Right lobe of liver (tissue), 4 donors: ENCODE measurements around the gene MAML2.

ENCODE experiments used
- POLR2A ChIP-seq: fragments of 450-650 bp; IDR thresholded peaks from one replicate; pipeline ENCODE4 v1.6.1; 2017; ENCODE audit warnings: antibody characterized with exemption, mild to moderate bottlenecking
- TF ChIP-seq, protein P1 (sequence below), 4 donors: fragments of 200-600 bp in 3 of 4; fragments of 450-650 bp in 1 of 4; IDR thresholded peaks; one replicate each; pipeline versions ENCODE4 v1.5.1 to v1.8.0; 2016 to 2022; ENCODE audit warnings: antibody characterized with exemption in 4 of 4, mild to moderate bottlenecking in 2 of 4
- donor health status: DM: no; HTN: no; CAD: no.
- donor health status: DM: no; HTN: no; CAD: no.
- donor health status: DM: no; HTN: yes; CAD: no.

DNA sequence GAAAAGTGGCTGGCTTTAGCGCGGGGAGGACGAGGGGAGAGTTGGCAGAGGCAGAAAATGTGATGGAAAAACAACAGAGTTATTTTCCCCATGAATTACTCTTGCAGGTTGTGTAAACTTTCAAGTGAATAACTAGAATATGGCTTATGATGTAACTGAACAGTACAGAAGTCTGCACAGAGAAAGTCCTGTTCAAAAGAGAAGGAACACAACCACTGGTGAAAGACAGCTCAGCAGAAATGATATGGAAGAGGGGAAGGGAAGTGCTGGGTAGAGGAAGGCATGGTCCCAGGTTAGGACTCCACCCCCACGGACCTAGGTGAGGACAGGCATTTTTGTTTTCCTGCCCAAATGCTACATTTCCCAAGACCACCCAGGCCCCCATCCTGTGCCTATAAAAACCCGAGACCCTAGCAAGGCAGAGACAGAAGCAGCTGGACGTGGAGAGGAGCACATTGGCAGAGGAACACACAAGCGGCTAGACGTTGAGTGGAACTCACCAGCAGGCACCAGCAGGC, 77.7 kb downstream of the MAML2 start:
- TF ChIP-seq POLR2A = no peak
- TF ChIP-seq, protein P1, sequence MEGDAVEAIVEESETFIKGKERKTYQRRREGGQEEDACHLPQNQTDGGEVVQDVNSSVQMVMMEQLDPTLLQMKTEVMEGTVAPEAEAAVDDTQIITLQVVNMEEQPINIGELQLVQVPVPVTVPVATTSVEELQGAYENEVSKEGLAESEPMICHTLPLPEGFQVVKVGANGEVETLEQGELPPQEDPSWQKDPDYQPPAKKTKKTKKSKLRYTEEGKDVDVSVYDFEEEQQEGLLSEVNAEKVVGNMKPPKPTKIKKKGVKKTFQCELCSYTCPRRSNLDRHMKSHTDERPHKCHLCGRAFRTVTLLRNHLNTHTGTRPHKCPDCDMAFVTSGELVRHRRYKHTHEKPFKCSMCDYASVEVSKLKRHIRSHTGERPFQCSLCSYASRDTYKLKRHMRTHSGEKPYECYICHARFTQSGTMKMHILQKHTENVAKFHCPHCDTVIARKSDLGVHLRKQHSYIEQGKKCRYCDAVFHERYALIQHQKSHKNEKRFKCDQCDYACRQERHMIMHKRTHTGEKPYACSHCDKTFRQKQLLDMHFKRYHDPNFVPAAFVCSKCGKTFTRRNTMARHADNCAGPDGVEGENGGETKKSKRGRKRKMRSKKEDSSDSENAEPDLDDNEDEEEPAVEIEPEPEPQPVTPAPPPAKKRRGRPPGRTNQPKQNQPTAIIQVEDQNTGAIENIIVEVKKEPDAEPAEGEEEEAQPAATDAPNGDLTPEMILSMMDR (IDR thresholded peaks at IDR 0.05) = no peak
